Fibroblast of lung (primary cell): ENCODE measurements around the gene PID1.

ENCODE experiments used
- CTCF ChIP-seq, 2 donors: IDR thresholded peaks in 1 of 2; conservative IDR thresholded peaks in 1 of 2; 1 replicate in 1 of 2; 2 replicates in 1 of 2; pipeline ENCODE4 v1.5.1; 2011 to 2012; ENCODE audit warnings: low read length in 2 of 2, control low read depth in 1 of 2, inconsistent platforms in 1 of 2, low read depth in 1 of 2, mild to moderate bottlenecking in 1 of 2
- EZH2 ChIP-seq: IDR thresholded peaks from 2 replicates; pipeline ENCODE4 v1.5.1; 2012; ENCODE audit warnings: low read length, control low read depth, mild to moderate bottlenecking; ENCODE audit errors: missing control alignments

- no peak for TF ChIP-seq CTCF (conservative IDR thresholded peaks at IDR 0.05 in 1 of 2, IDR thresholded peaks at IDR 0.05 in 1 of 2; ENCODE audit: low read depth in 1 of 2, low read length in 2 of 2)
- no peak for TF ChIP-seq EZH2
Observed at GRCh38 chr2:229057976-229058553, 213.0 kb downstream of the PID1 start.
